H1 (cell line): ENCODE data around the gene COPS6. TPM values are rescaled to one million over a fixed set of nuclear protein-coding genes. Genes with fewer than 3 reads are reported as not detected.

Experiments
- BACH1 ChIP-seq: IDR thresholded peaks from 2 replicates; pipeline ENCODE4 v1.6.1; 2012; ENCODE audit warnings: low read length, improper control_type of control experiment
- CBX5 ChIP-seq: fragments of 300-800, 300-1000 bp; sonication (generic); IDR thresholded peaks from 2 replicates; pipeline ENCODE4 v1.7.1; 2016; ENCODE audit warnings: antibody characterized with exemption, low read length, low read depth
- CEBPB ChIP-seq: IDR thresholded peaks from 2 replicates; pipeline ENCODE4 v1.6.1; 2012; ENCODE audit warnings: low read depth, low read length
- CHD1 ChIP-seq: IDR thresholded peaks from 2 replicates; pipeline ENCODE4 v1.6.1; 2012; ENCODE audit warnings: low read depth, low read length, improper control_type of control experiment
- CHD2 ChIP-seq: IDR thresholded peaks from 2 replicates; pipeline ENCODE4 v1.6.1; 2012; ENCODE audit warnings: low read length, improper control_type of control experiment
- CTBP2 ChIP-seq: IDR thresholded peaks from 2 replicates; pipeline ENCODE4 v1.7.0; 2011; ENCODE audit warnings: borderline replicate concordance, mild to moderate bottlenecking, moderate library complexity, mixed read lengths, low read length; ENCODE audit not compliant: insufficient read depth, insufficient read length
- E2F6 ChIP-seq: IDR thresholded peaks from 2 replicates; pipeline ENCODE4 v1.6.1; 2012; ENCODE audit warnings: inconsistent platforms
- EP300 ChIP-seq, 2 experiments: IDR thresholded peaks; 1 replicate in 1 of 2; 2 replicates in 1 of 2; pipeline ENCODE4 v1.6.1; 2011 to 2012; ENCODE audit warnings: low read depth in 2 of 2, low read length in 2 of 2, mild to moderate bottlenecking in 2 of 2, borderline replicate concordance in 1 of 2, inconsistent platforms in 1 of 2, moderate library complexity in 1 of 2
- GABPA ChIP-seq: IDR thresholded peaks from 2 replicates; pipeline ENCODE4 v1.6.1; 2011; ENCODE audit warnings: mild to moderate bottlenecking, low read length, moderate library complexity, borderline replicate concordance; ENCODE audit not compliant: insufficient read depth
- GTF2F1 ChIP-seq: IDR thresholded peaks from 2 replicates; pipeline ENCODE4 v1.6.1; 2012; ENCODE audit warnings: low read depth, low read length, improper control_type of control experiment, borderline replicate concordance
- KDM4A ChIP-seq: IDR thresholded peaks from one replicate; pipeline ENCODE4 v1.7.1; 2012; ENCODE audit warnings: low read depth, mild to moderate bottlenecking, moderate library complexity, low read length, inconsistent platforms; ENCODE audit not compliant: severe bottlenecking
- MAX ChIP-seq: IDR thresholded peaks from 2 replicates; pipeline ENCODE4 v1.6.1; 2012; ENCODE audit warnings: inconsistent platforms
- NRF1 ChIP-seq: IDR thresholded peaks from 2 replicates; pipeline ENCODE4 v1.6.1; 2011; ENCODE audit warnings: mild to moderate bottlenecking, low read depth, low read length, improper control_type of control experiment
- RAD21 ChIP-seq, 2 experiments: IDR thresholded peaks in 1 of 2; conservative IDR thresholded peaks in 1 of 2; 2 replicates each; pipeline ENCODE4 v1.6.1; 2011; ENCODE audit warnings: low read depth in 2 of 2, low read length in 2 of 2, improper control_type of control experiment in 1 of 2, inconsistent platforms in 1 of 2, mild to moderate bottlenecking in 1 of 2, moderate library complexity in 1 of 2
- RBBP5 ChIP-seq: IDR thresholded peaks from 2 replicates; pipeline ENCODE4 v1.7.1; 2012; ENCODE audit warnings: low read depth, mild to moderate bottlenecking, inconsistent platforms, low read length, moderate library complexity, borderline replicate concordance
- RFX5 ChIP-seq: IDR thresholded peaks from 2 replicates; pipeline ENCODE4 v1.6.1; 2011; ENCODE audit warnings: low read depth, low read length, improper control_type of control experiment, borderline replicate concordance
- SIN3A ChIP-seq, 2 experiments: IDR thresholded peaks in 1 of 2; conservative IDR thresholded peaks in 1 of 2; 2 replicates each; pipeline ENCODE4 v1.6.1; 2011 to 2012; ENCODE audit warnings: low read length in 2 of 2, improper control_type of control experiment in 1 of 2, low read depth in 1 of 2, mild to moderate bottlenecking in 1 of 2
- SIRT6 ChIP-seq: IDR thresholded peaks from one replicate; pipeline ENCODE4 v1.7.1; 2012; ENCODE audit warnings: low read length, inconsistent platforms
- SIX5 ChIP-seq: IDR thresholded peaks from 2 replicates; pipeline ENCODE4 v1.6.1; 2011; ENCODE audit warnings: mild to moderate bottlenecking, low read depth, low read length
- USF2 ChIP-seq: IDR thresholded peaks from 2 replicates; pipeline ENCODE4 v1.6.1; 2011; ENCODE audit warnings: low read length, improper control_type of control experiment
- YY1 ChIP-seq: IDR thresholded peaks from 2 replicates; pipeline ENCODE4 v1.6.1; 2011; ENCODE audit warnings: low read depth, mild to moderate bottlenecking, low read length
- polyA plus RNA-seq, 7 experiments: library from polyadenylated mRNA; depleted of rRNA in 3 of 7; stranded (reverse) in 5 of 7; unstranded in 2 of 7; fragments of >200 nt in 5 of 7; fragments of 200-250 nt in 2 of 7; gene quantifications; 1 replicate in 5 of 7; 2 replicates in 1 of 7; 4 replicates in 1 of 7; pipeline versions ENCODE4 v1.2.1 to v1.2.3, GENCODE V29; 2011 to 2013; ENCODE audit warnings: missing spikeins in 2 of 7, mixed read lengths in 2 of 7
- total RNA-seq: library from RNA; stranded (reverse); fragmentation: NEBNext Ultra II Directional; extraction: Animal tissue kit (Norgen Biotek cat#: 25700); gene quantifications from 2 replicates; pipeline ENCODE4 v1.2.1, GENCODE V29; 2021

Gene COPS6
- total and polyA plus RNA-seq, 2 of the 8 experiments (the other 6 are each of a cell fraction or from before 2014, with no cell fraction given), result 127 to 225 TPM

- TF ChIP-seq SIN3A (conservative IDR thresholded peaks at IDR 0.05 in 1 of 2, IDR thresholded peaks at IDR 0.05 in 1 of 2; ENCODE audit: low read depth in 1 of 2, low read length in 2 of 2), result peak; percentile 81 to 94; a peak in 2 of 4 replicates
- TF ChIP-seq BACH1, result no peak
- TF ChIP-seq MAX, result peak; percentile 98
- TF ChIP-seq KDM4A, result no peak
- no peak for TF ChIP-seq CTBP2
- no peak; the same call in 1 of the 2 replicates for TF ChIP-seq CHD1
- TF ChIP-seq CEBPB, result no peak
- TF ChIP-seq GABPA, result peak; percentile 88
- no peak for TF ChIP-seq SIRT6
- TF ChIP-seq CBX5, result no peak
- TF ChIP-seq CHD2, result peak; percentile 89
- TF ChIP-seq SIX5, result no peak
- no peak for TF ChIP-seq YY1
- TF ChIP-seq EP300 (IDR thresholded peaks at IDR 0.05; ENCODE audit: borderline replicate concordance in 1 of 2, low read depth in 2 of 2, low read length in 2 of 2), result no peak; a peak in 1 of 3 replicates
- TF ChIP-seq RAD21 (IDR thresholded peaks at IDR 0.05 in 1 of 2, conservative IDR thresholded peaks at IDR 0.05 in 1 of 2; ENCODE audit: low read depth in 2 of 2, low read length in 2 of 2), result no peak
- peak; percentile 15; the same call in 1 of the 2 replicates for TF ChIP-seq NRF1
- TF ChIP-seq GTF2F1, result no peak; the same call in 1 of the 2 replicates
- TF ChIP-seq E2F6, result no peak
- TF ChIP-seq RFX5, result no peak; the same call in 1 of the 2 replicates
- 0 out of 2 replicates have a peak, but pooled peaks have one; percentile 26 for TF ChIP-seq USF2
- peak; percentile 41; the same call in 1 of the 2 replicates for TF ChIP-seq RBBP5
Observed at GRCh38 chr7:100100420-100101015, 11.7 kb downstream of the COPS6 start (continued).
